Fibroblast of lung (primary cell): ENCODE data around the gene CRMP1. TPM values are rescaled to one million over a fixed set of nuclear protein-coding genes. Genes with fewer than 3 reads are reported as not detected.

ENCODE experiments used
- DNase-seq, 2 donors: peaks; one replicate each; pipeline versions ENCODE4 v3.0.0 to v3.0.0-alpha.2; 2010; ENCODE audit warnings: low read depth in 2 of 2
- H2AFZ ChIP-seq: 2 replicates; pipeline ENCODE4 v1.5.1; 2012; ENCODE audit warnings: low read length, control low read depth, inconsistent platforms
- H3K27ac ChIP-seq: 2 replicates; pipeline ENCODE4 v1.5.1; 2011; ENCODE audit warnings: low read length, control low read depth; ENCODE audit not compliant: insufficient read depth
- H3K27me3 ChIP-seq: 2 replicates; pipeline ENCODE4 v1.5.1; 2011; ENCODE audit warnings: mild to moderate bottlenecking, low read length; ENCODE audit not compliant: control insufficient read depth, insufficient read depth
- H3K36me3 ChIP-seq: 2 replicates; pipeline ENCODE4 v1.5.1; 2011; ENCODE audit warnings: low read length; ENCODE audit not compliant: control insufficient read depth, insufficient read depth
- H3K4me1 ChIP-seq: 2 replicates; pipeline ENCODE4 v1.5.1; 2011; ENCODE audit warnings: low read length; ENCODE audit not compliant: control insufficient read depth, insufficient read depth; ENCODE audit errors: extremely low read depth
- H3K4me2 ChIP-seq: 2 replicates; pipeline ENCODE4 v1.5.1; 2011; ENCODE audit warnings: low read length, control low read depth; ENCODE audit not compliant: insufficient read depth; ENCODE audit errors: extremely low read depth
- H3K4me3 ChIP-seq, 4 experiments: fragments of 200-600 bp in 1 of 4; sonication (generic) in 1 of 4; replicated peaks in 1 of 4; 2 replicates each; pipeline ENCODE4 v1.5.1; 2011 to 2016; ENCODE audit warnings: low read length in 4 of 4, low read depth in 3 of 4, mild to moderate bottlenecking in 3 of 4, control low read depth in 2 of 4, inconsistent platforms in 1 of 4, mixed read lengths in 1 of 4; ENCODE audit not compliant: insufficient read depth in 1 of 4; ENCODE audit errors: control extremely low read depth in 1 of 4
- H3K79me2 ChIP-seq: 2 replicates; pipeline ENCODE4 v1.5.1; 2012; ENCODE audit warnings: mild to moderate bottlenecking, low read length, inconsistent platforms; ENCODE audit not compliant: control insufficient read depth, insufficient read depth
- H3K9ac ChIP-seq: 2 replicates; pipeline ENCODE4 v1.5.1; 2011; ENCODE audit warnings: mild to moderate bottlenecking, low read length, control low read depth; ENCODE audit not compliant: insufficient read depth
- H3K9me3 ChIP-seq: 2 replicates; pipeline ENCODE4 v1.5.1; 2012; ENCODE audit warnings: low read depth, low read length; ENCODE audit not compliant: control insufficient read depth, insufficient read depth
- H4K20me1 ChIP-seq: 2 replicates; pipeline ENCODE4 v1.5.1; 2011; ENCODE audit warnings: low read length; ENCODE audit not compliant: control insufficient read depth, insufficient read depth; ENCODE audit errors: extremely low read depth
- EZH2 ChIP-seq: IDR thresholded peaks from 2 replicates; pipeline ENCODE4 v1.5.1; 2012; ENCODE audit warnings: low read length, control low read depth, mild to moderate bottlenecking; ENCODE audit errors: missing control alignments
- polyA plus RNA-seq, 2 donors: library from polyadenylated mRNA; depleted of rRNA in 1 of 2; stranded (reverse) in 1 of 2; unstranded in 1 of 2; fragments of >200 nt; gene quantifications; 2 replicates each; pipeline ENCODE4 v1.2.1, GENCODE V29; 2011 to 2012; ENCODE audit warnings: missing spikeins in 1 of 2
- total RNA-seq: library from RNA; depleted of rRNA; stranded (reverse); fragments of >200 nt; gene quantifications from 2 replicates; pipeline ENCODE4 v1.2.1, GENCODE V29; 2014
- TF ChIP-seq, protein P1 (sequence below), 2 donors: IDR thresholded peaks in 1 of 2; conservative IDR thresholded peaks in 1 of 2; 1 replicate in 1 of 2; 2 replicates in 1 of 2; pipeline ENCODE4 v1.5.1; 2011 to 2012; ENCODE audit warnings: low read length in 2 of 2, control low read depth in 1 of 2, inconsistent platforms in 1 of 2, low read depth in 1 of 2, mild to moderate bottlenecking in 1 of 2

The CRMP1 gene
- total and polyA plus RNA-seq, 2 donors (not counting 1 experiment from before 2014, with no cell fraction given): 0.33 to 2.7 TPM

DNA sequence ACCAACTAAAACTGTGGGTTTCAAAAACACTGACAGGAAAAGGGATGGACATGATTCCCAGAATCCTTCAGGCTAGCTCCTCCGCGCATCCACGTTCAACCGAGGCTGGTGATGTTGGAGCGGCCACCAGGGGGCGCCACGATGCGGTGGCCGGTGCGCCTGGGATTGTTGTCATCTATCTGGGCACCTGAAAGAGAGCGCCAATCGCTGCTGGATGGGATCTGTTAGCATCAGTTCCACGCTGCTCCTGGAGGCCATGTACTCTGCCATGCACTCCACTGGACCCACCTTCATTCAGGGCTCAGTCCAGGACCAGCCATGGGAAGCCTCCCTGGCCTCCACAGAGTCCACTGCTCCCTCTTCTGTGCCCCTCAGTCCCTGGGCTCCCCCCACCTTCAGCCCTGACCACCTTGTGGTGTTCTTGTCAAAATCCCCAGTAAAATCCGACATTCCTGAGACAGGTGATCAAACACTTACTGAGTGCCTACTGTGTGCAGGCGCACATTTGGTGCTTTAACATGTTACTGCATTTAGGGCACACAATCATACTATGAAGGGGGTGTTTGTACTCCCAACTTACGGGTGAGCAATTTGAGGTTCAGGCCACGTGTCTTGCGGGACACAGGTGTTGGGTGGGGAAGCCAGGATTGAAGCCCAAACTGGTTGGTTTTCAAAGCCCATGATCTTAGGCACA is 71.1 kb downstream of the CRMP1 start:
- H3K9ac ChIP-seq: no peak overlapping the region
- no peak for DNase-seq
- TF ChIP-seq, protein P1, sequence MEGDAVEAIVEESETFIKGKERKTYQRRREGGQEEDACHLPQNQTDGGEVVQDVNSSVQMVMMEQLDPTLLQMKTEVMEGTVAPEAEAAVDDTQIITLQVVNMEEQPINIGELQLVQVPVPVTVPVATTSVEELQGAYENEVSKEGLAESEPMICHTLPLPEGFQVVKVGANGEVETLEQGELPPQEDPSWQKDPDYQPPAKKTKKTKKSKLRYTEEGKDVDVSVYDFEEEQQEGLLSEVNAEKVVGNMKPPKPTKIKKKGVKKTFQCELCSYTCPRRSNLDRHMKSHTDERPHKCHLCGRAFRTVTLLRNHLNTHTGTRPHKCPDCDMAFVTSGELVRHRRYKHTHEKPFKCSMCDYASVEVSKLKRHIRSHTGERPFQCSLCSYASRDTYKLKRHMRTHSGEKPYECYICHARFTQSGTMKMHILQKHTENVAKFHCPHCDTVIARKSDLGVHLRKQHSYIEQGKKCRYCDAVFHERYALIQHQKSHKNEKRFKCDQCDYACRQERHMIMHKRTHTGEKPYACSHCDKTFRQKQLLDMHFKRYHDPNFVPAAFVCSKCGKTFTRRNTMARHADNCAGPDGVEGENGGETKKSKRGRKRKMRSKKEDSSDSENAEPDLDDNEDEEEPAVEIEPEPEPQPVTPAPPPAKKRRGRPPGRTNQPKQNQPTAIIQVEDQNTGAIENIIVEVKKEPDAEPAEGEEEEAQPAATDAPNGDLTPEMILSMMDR (conservative IDR thresholded peaks at IDR 0.05 in 1 of 2, IDR thresholded peaks at IDR 0.05 in 1 of 2; ENCODE audit: low read depth in 1 of 2, low read length in 2 of 2): peak; percentile 51 to 64
- TF ChIP-seq EZH2: no peak
- H4K20me1 ChIP-seq: no peaks in the 10 kb centered on the region
- no peak overlapping the region for H3K4me2 ChIP-seq
- H3K27me3 ChIP-seq: no peaks in the 10 kb centered on the region
- peaks cover 11% of the 10 kb centered on the region for H3K36me3 ChIP-seq
- peaks cover 1% of the 10 kb centered on the region for H3K4me1 ChIP-seq
- no peak overlapping the region for H3K27ac ChIP-seq
- no peak overlapping the region for H2AFZ ChIP-seq
- H3K9me3 ChIP-seq: no peaks in the 10 kb centered on the region
- no peaks in the 10 kb centered on the region for H3K79me2 ChIP-seq
- no peak overlapping the region for H3K4me3 ChIP-seq

DNA sequence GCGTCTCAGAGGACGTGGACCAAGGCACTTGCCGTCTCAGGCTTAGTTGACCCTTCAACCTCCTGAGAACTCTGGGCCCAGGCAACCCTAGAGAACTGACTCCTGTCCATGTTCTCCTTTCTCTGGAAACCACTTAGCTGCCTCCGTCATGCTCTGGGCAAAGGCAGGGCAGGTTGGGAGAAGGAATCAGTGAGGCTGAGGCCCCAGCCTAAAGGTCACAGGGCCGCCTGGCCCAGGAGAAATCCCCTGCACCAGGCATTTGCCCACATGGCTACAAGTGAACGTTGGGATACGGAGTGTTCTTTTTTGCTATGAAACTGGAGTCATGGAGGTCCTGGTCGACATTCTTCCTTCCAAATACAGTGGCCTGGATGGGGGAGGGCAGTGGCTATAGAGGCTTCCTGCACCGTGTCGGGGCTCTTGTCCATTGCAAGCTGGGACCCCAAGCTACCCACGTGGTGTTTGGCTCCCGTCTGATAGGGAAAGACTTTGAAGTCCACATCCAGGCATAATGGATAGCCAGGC is 76.0 kb downstream of the CRMP1 start:
- no peaks in the 10 kb centered on the region for H3K9me3 ChIP-seq
- H2AFZ ChIP-seq: no peak overlapping the region
- DNase-seq: no peak
- no peaks in the 10 kb centered on the region for H3K27me3 ChIP-seq
- H3K36me3 ChIP-seq: peaks cover 17% of the 10 kb centered on the region
- H3K4me3 ChIP-seq: no peak overlapping the region
- H4K20me1 ChIP-seq: no peaks in the 10 kb centered on the region
- no peak for TF ChIP-seq EZH2
- TF ChIP-seq, protein P1 (conservative IDR thresholded peaks at IDR 0.05 in 1 of 2, IDR thresholded peaks at IDR 0.05 in 1 of 2; ENCODE audit: low read depth in 1 of 2, low read length in 2 of 2): no peak
- H3K79me2 ChIP-seq: no peaks in the 10 kb centered on the region
- H3K4me1 ChIP-seq: no peaks in the 10 kb centered on the region
- no peak overlapping the region for H3K27ac ChIP-seq
- H3K4me2 ChIP-seq: no peak overlapping the region
- H3K9ac ChIP-seq: no peak overlapping the region

GRCh38 chr4:5816101-5816500 is 76.8 kb downstream of the CRMP1 start:
- Histone ChIP-seq H3K79me2 (no peaks in the 10 kb centered on the region), H3K4me1 (no peaks in the 10 kb centered on the region), H3K36me3 (peaks cover 13% of the 10 kb centered on the region), H2AFZ (no peak overlapping the region), H3K27ac (no peak overlapping the region), H3K9ac (no peak overlapping the region), H3K4me3 (no peak overlapping the region), H3K4me2 (no peak overlapping the region), H3K27me3 (no peaks in the 10 kb centered on the region), H3K9me3 (no peaks in the 10 kb centered on the region), H4K20me1 (no peaks in the 10 kb centered on the region)
- TF ChIP-seq, protein P1 (conservative IDR thresholded peaks at IDR 0.05 in 1 of 2, IDR thresholded peaks at IDR 0.05 in 1 of 2; ENCODE audit: low read depth in 1 of 2, low read length in 2 of 2): no peak
- no peak for TF ChIP-seq EZH2
- DNase-seq: no peak
